Urinary bladder (tissue), 4 donors: ENCODE measurements around the gene RYR1. TPM values are rescaled to one million over a fixed set of nuclear protein-coding genes. Genes with fewer than 3 reads are reported as not detected.
A peak's percentile ranks its signal among the peaks of the same experiment; 100 is the strongest.

ENCODE experiments used
- DNase-seq: peaks from one replicate; pipeline ENCODE4 v3.0.0-alpha.2; 2015; ENCODE audit errors: extremely low spot score
- H3K27ac ChIP-seq: one replicate; pipeline ENCODE4 v1.5.1; 2013; ENCODE audit warnings: low read depth, mild to moderate bottlenecking, moderate library complexity
- H3K36me3 ChIP-seq: one replicate; pipeline ENCODE4 v1.6.1; 2013; ENCODE audit warnings: mild to moderate bottlenecking, moderate library complexity; ENCODE audit not compliant: insufficient read depth
- H3K4me1 ChIP-seq: one replicate; pipeline ENCODE4 v1.6.1; 2013; ENCODE audit warnings: mild to moderate bottlenecking, moderate library complexity; ENCODE audit not compliant: insufficient read depth
- H3K4me3 ChIP-seq: one replicate; pipeline ENCODE4 v1.5.1; 2013; ENCODE audit warnings: low read depth, low read length
- WGBS: extraction: QIAGEN DNeasy Blood & Tissue Kit; methylation state at CpG from one replicate; pipeline ENCODE4 v1.1.7; 2013; 5-methylcytosine and 5-hydroxymethylcytosine counted together
- polyA plus RNA-seq: library from polyadenylated mRNA; stranded (reverse); fragments of 200-250 nt; gene quantifications from one replicate; pipeline ENCODE4 v1.2.3, GENCODE V29; 2013
- total RNA-seq: library from RNA; depleted of rRNA; stranded (reverse); fragments of >200 nt; gene quantifications from one replicate; pipeline ENCODE4 v1.2.3, GENCODE V29; 2014
- donor health status: healthy with polysubstance abuse.
- donor health status: healthy.

The RYR1 gene
- total and polyA plus RNA-seq, 2 donors: 1.1 to 5.3 TPM

- H3K4me1 ChIP-seq: no peaks in the 10 kb centered on the region
- H3K27ac ChIP-seq: no peak overlapping the region
- no peak overlapping the region for H3K4me3 ChIP-seq
- no peaks in the 10 kb centered on the region for H3K36me3 ChIP-seq
- DNase-seq: no peak
- WGBS: 88% methylated on average over 7 of the region's 7 CpGs
Measured at GRCh38 chr19:38444026-38444425, 10.5 kb downstream of the RYR1 start.

- no peak for DNase-seq
- no peak overlapping the region for H3K27ac ChIP-seq
- H3K36me3 ChIP-seq: no peaks in the 10 kb centered on the region
- H3K4me3 ChIP-seq: no peak overlapping the region
- H3K4me1 ChIP-seq: no peaks in the 10 kb centered on the region
- 92% methylated on average over 7 of the region's 7 CpGs for WGBS
Measured at GRCh38 chr19:38445362-38445761, 11.9 kb downstream of the RYR1 start.

- Histone ChIP-seq H3K27ac (no peak overlapping the region), H3K4me1 (no peaks in the 10 kb centered on the region), H3K4me3 (no peak overlapping the region), H3K36me3 (no peaks in the 10 kb centered on the region)
- WGBS: 92% methylated on average over 9 of the region's 9 CpGs
- DNase-seq: no peak
Measured at GRCh38 chr19:38448225-38448624, 14.7 kb downstream of the RYR1 start.

- H3K4me1 ChIP-seq: no peaks in the 10 kb centered on the region
- H3K27ac ChIP-seq: no peak overlapping the region
- 79% methylated on average over 5 of the region's 5 CpGs for WGBS
- no peak overlapping the region for H3K4me3 ChIP-seq
- DNase-seq: no peak
- H3K36me3 ChIP-seq: no peaks in the 10 kb centered on the region
Measured at GRCh38 chr19:38449518-38449917, 16.0 kb downstream of the RYR1 start.

GRCh38 chr19:38451036-38451435 lies 17.5 kb downstream of the RYR1 start:
- Histone ChIP-seq H3K4me1 (no peaks in the 10 kb centered on the region), H3K36me3 (no peaks in the 10 kb centered on the region), H3K27ac (no peak overlapping the region), H3K4me3 (no peak overlapping the region)
- 78% methylated on average over 8 of the region's 8 CpGs for WGBS
- no peak for DNase-seq

GRCh38 chr19:38451629-38452028 lies 18.1 kb downstream of the RYR1 start:
- 91% methylated on average over 9 of the region's 9 CpGs for WGBS
- Histone ChIP-seq H3K27ac (no peak overlapping the region), H3K4me1 (no peaks in the 10 kb centered on the region), H3K4me3 (no peak overlapping the region), H3K36me3 (no peaks in the 10 kb centered on the region)
- no peak for DNase-seq

- H3K4me3 ChIP-seq: no peak overlapping the region
- H3K36me3 ChIP-seq: no peaks in the 10 kb centered on the region
- 72% methylated on average over 45 of the region's 45 CpGs for WGBS
- H3K27ac ChIP-seq: no peak overlapping the region
- DNase-seq: no peak
- no peaks in the 10 kb centered on the region for H3K4me1 ChIP-seq
Measured at GRCh38 chr19:38452430-38453366, 19.2 kb downstream of the RYR1 start.

- Histone ChIP-seq H3K4me1 (no peaks in the 10 kb centered on the region), H3K36me3 (no peaks in the 10 kb centered on the region), H3K4me3 (no peak overlapping the region), H3K27ac (no peak overlapping the region)
- DNase-seq: no peak
- WGBS: 78% methylated on average over 3 of the region's 3 CpGs
Measured at GRCh38 chr19:38453596-38453995, 20.1 kb downstream of the RYR1 start.

- no peak overlapping the region for H3K4me3 ChIP-seq
- no peaks in the 10 kb centered on the region for H3K36me3 ChIP-seq
- no peak overlapping the region for H3K27ac ChIP-seq
- DNase-seq: peak; percentile 13
- 30% methylated on average over 4 of the region's 4 CpGs for WGBS
- no peaks in the 10 kb centered on the region for H3K4me1 ChIP-seq
Measured at GRCh38 chr19:38455031-38455430, 21.5 kb downstream of the RYR1 start.

GRCh38 chr19:38457202-38457601 lies 23.7 kb downstream of the RYR1 start:
- no peak for DNase-seq
- no peaks in the 10 kb centered on the region for H3K36me3 ChIP-seq
- H3K4me3 ChIP-seq: no peak overlapping the region
- WGBS: 70% methylated on average over 5 of the region's 5 CpGs
- no peak overlapping the region for H3K27ac ChIP-seq
- H3K4me1 ChIP-seq: no peaks in the 10 kb centered on the region

- no peaks in the 10 kb centered on the region for H3K4me1 ChIP-seq
- H3K36me3 ChIP-seq: no peaks in the 10 kb centered on the region
- no peak overlapping the region for H3K27ac ChIP-seq
- no peak for DNase-seq
- no peak overlapping the region for H3K4me3 ChIP-seq
- 89% methylated on average over 15 of the region's 15 CpGs for WGBS
Measured at GRCh38 chr19:38457690-38458405, 24.4 kb downstream of the RYR1 start.

- 81% methylated on average over 13 of the region's 13 CpGs for WGBS
- no peaks in the 10 kb centered on the region for H3K36me3 ChIP-seq
- H3K27ac ChIP-seq: no peak overlapping the region
- no peak for DNase-seq
- H3K4me1 ChIP-seq: no peaks in the 10 kb centered on the region
- no peak overlapping the region for H3K4me3 ChIP-seq
Measured at GRCh38 chr19:38458991-38459390, 25.5 kb downstream of the RYR1 start.

- no peak for DNase-seq
- no peak overlapping the region for H3K4me3 ChIP-seq
- WGBS: 91% methylated on average over 18 of the region's 18 CpGs
- no peak overlapping the region for H3K27ac ChIP-seq
- H3K36me3 ChIP-seq: no peaks in the 10 kb centered on the region
- no peaks in the 10 kb centered on the region for H3K4me1 ChIP-seq
Measured at GRCh38 chr19:38463365-38463764, 29.9 kb downstream of the RYR1 start.
